Measurements from ENCODE around the gene TIGIT. TPM values are rescaled to one million over a fixed set of nuclear protein-coding genes. Genes with fewer than 3 reads are reported as not detected.

TIGIT gene
- total and polyA plus RNA-seq, 2 of the 13 experiments (the other 11 are each of a cell fraction or from before 2014, with no cell fraction given): not detected

- BruUV-seq (replicated peaks): no TSS peak
- TF ChIP-seq POLR2G (IDR thresholded peaks at IDR 0.05; ENCODE audit: low read depth, low read length): no peak
- no peak for TF ChIP-seq NFRKB (IDR thresholded peaks at IDR 0.05)
- TF ChIP-seq NCOA2 (CRISPR knock-in tag; IDR thresholded peaks at IDR 0.05): no peak
- TF ChIP-seq SNAI1 (CRISPR knock-in tag; IDR thresholded peaks at IDR 0.05; ENCODE audit: borderline replicate concordance): no peak
- no peak for TF ChIP-seq CSRNP1 (CRISPR knock-in tag; IDR thresholded peaks at IDR 0.05)
- TF ChIP-seq ARNT2 (CRISPR knock-in tag; IDR thresholded peaks at IDR 0.05; ENCODE audit: low read depth): no peak
- TF ChIP-seq IKZF4 (CRISPR knock-in tag; IDR thresholded peaks at IDR 0.05; ENCODE audit: borderline replicate concordance, low read depth, not compliant biosample characterization): no peak
- TF ChIP-seq ZHX2 (IDR thresholded peaks at IDR 0.05; ENCODE audit: low read depth): no peak
- TF ChIP-seq ZHX2 (CRISPR knock-in tag; IDR thresholded peaks at IDR 0.05; ENCODE audit: borderline replicate concordance): no peak
- intact Hi-C loops (cut with micrococcal nuclease; ENCODE audit: unreplicated experiment) (no loop called here), in situ Hi-C loops (cut with HindIII; ENCODE audit: extremely low pct_ligation_motif_present, low pct_unique_long_range_greater_than_20kb) (no loop called here)
- FAIRE-seq (no peak), DNase-seq (ENCODE audit: low spot score) (no peak), ATAC-seq (no peak)
- no peaks in the 10 kb centered on the region for H3K27me3 ChIP-seq (ENCODE audit: control insufficient read depth in 1 of 2, insufficient read depth in 2 of 2, low read length in 2 of 2)
- POLR2A ChIA-PET: no interaction called here
- WGBS (ENCODE audit: low lambda C conversion rate): 96% methylated on average over 53 of the region's 64 CpGs
- no peak overlapping the region for H3K4me2 ChIP-seq (ENCODE audit: low read depth, low read length)
- H4K20me1 ChIP-seq (ENCODE audit: insufficient read depth, low read length): no peaks in the 10 kb centered on the region
- CTCF ChIA-PET (ENCODE audit: low intra/inter-chr PET ratio, low total read pairs): no interaction called here
- no peaks in the 10 kb centered on the region for H3K4me1 ChIP-seq (ENCODE audit: insufficient read depth, low read length)
- H2AFZ ChIP-seq (ENCODE audit: low read length): no peak overlapping the region
- peaks cover 3 to 7% of the 10 kb centered on the region in 2 experiments; a peak in 3 of 5 replicates for H3K36me3 ChIP-seq (replicated peaks in 1 of 2; ENCODE audit: control insufficient read depth in 1 of 2, insufficient read depth in 2 of 2, low read length in 2 of 2)
- H3K4me3 ChIP-seq (replicated peaks in 1 of 3; ENCODE audit: insufficient read depth in 1 of 3, low read depth in 2 of 3, low read length in 3 of 3): no peak overlapping the region
- H3K9me3 ChIP-seq (ENCODE audit: low read length): no peaks in the 10 kb centered on the region
- no peaks in the 10 kb centered on the region for H3K79me2 ChIP-seq (ENCODE audit: insufficient read depth, low read length)
- no peak overlapping the region for H3K27ac ChIP-seq (ENCODE audit: extremely low read length, insufficient read depth, low read length)
- H3K9ac ChIP-seq (ENCODE audit: insufficient read depth, low read depth, low read length): no peak overlapping the region
Observed at GRCh38 chr3:114351123-114351821, 57.4 kb downstream of the TIGIT start.

Measured in HepG2 (cell line).